ENCODE measurements around the gene NDUFS2.
A peak's percentile ranks its signal among the peaks of the same experiment; 100 is the strongest.
"Not testable (repeated sequence)": the region's sequence is repeated elsewhere in the genome, so short reads cannot be mapped to it uniquely, and the experiment has no call there.

NDUFS2 gene

GRCh38 chr1:161228032-161228431 is 25.9 kb downstream of the NDUFS2 start:
- intact Hi-C loops (cut with DNase I), result loop anchor here (5.0 kb wide), 3 partner anchors 64 to 159 kb away; partner anchors contain the start of gene SDHC

GRCh38 chr1:161229896-161230295 is 27.7 kb downstream of the NDUFS2 start:
- intact Hi-C loops (cut with DNase I), result loop anchor here (5.0 kb wide), 3 partner anchors 62 to 157 kb away; partner anchors contain the start of gene SDHC
- peak in 1 of 42 donors; percentile 25 for DNase-seq

More at GRCh38 chr1:161228032-161228431, 25.9 kb downstream of the NDUFS2 start:
- DNase-seq, result no peak

GRCh38 chr1:161230762-161231161 is 28.6 kb downstream of the NDUFS2 start:
- intact Hi-C loops (cut with DNase I), result no loop called here
- DNase-seq, result no peak

- intact Hi-C loops (cut with DNase I), result no loop called here
- no peak for DNase-seq
Measured at GRCh38 chr1:161233102-161233501, 30.9 kb downstream of the NDUFS2 start.

GRCh38 chr1:161235957-161236775 is 34.0 kb downstream of the NDUFS2 start:
- intact Hi-C loops (cut with DNase I), result no loop called here
- no peak for DNase-seq

GRCh38 chr1:161238039-161238473 is 35.9 kb downstream of the NDUFS2 start, which contains the start of gene NR1I3:
TSS of gene NR1I3 (minus strand) at chr1:161238203. CDS start at chr1:161236565, 1,638 bp downstream.
- DNase-seq, result peak in 35 of 42 donors; percentile 36 to 85 (median 61)
- intact Hi-C loops (cut with DNase I), result no loop called here

GRCh38 chr1:161241682-161242081 is 39.5 kb downstream of the NDUFS2 start:
- DNase-seq, result no peak
- intact Hi-C loops (cut with DNase I), result no loop called here

GRCh38 chr1:161242313-161242712 is 40.1 kb downstream of the NDUFS2 start:
- DNase-seq, result no peak
- intact Hi-C loops (cut with DNase I), result no loop called here

GRCh38 chr1:161244888-161245287 is 42.7 kb downstream of the NDUFS2 start:
- no peak for DNase-seq
- intact Hi-C loops (cut with DNase I), result no loop called here

GRCh38 chr1:161250100-161250499 is 47.9 kb downstream of the NDUFS2 start:
- DNase-seq; intact Hi-C loops (cut with DNase I): not testable (repeated sequence)

- intact Hi-C loops (cut with DNase I), result no loop called here
- no peak for DNase-seq
Measured at GRCh38 chr1:161250829-161251228, 48.7 kb downstream of the NDUFS2 start.

GRCh38 chr1:161251579-161251978 is 49.4 kb downstream of the NDUFS2 start:
- no peak for DNase-seq
- intact Hi-C loops (cut with DNase I), result no loop called here

- DNase-seq; intact Hi-C loops (cut with DNase I): not testable (repeated sequence)
Measured at GRCh38 chr1:161255302-161255701, 53.1 kb downstream of the NDUFS2 start.

- DNase-seq; intact Hi-C loops (cut with DNase I): not testable (repeated sequence)
Measured at GRCh38 chr1:161255955-161256520, 53.9 kb downstream of the NDUFS2 start.

- DNase-seq; intact Hi-C loops (cut with DNase I): not testable (repeated sequence)
Measured at GRCh38 chr1:161257109-161257508, 54.9 kb downstream of the NDUFS2 start.

GRCh38 chr1:161258439-161259344 is 56.5 kb downstream of the NDUFS2 start, which contains the start of gene PCP4L1:
TSS of gene PCP4L1 (plus strand) at chr1:161258745. CDS start at chr1:161258975, 230 bp downstream.
- intact Hi-C loops (cut with DNase I), result no loop called here
- peak; percentile 63 to 95 (median 86) for DNase-seq

- intact Hi-C loops (cut with DNase I), result no loop called here
- DNase-seq, result peak in 1 of 42 donors; percentile 32
Measured at GRCh38 chr1:161259345-161259702, 57.2 kb downstream of the NDUFS2 start.

- intact Hi-C loops (cut with DNase I), result no loop called here
- DNase-seq, result no peak
Measured at GRCh38 chr1:161259765-161260164, 57.6 kb downstream of the NDUFS2 start.

Data from head of caudate nucleus (tissue), 42 donors.